PC-9 (cell line): ENCODE measurements around the gene FH. TPM values are rescaled to one million over a fixed set of nuclear protein-coding genes. Genes with fewer than 3 reads are reported as not detected.

Experiments used
- Bru-seq: library from RNA; stranded (reverse); fragments of 400-500 nt; gene quantifications from one replicate; lab custom pipeline; 2021; lab: Mats Ljungman, UMichigan
- BruChase-seq, 2 experiments: library from RNA; stranded (reverse); fragments of 400-500 nt; gene quantifications; one replicate each; lab custom pipeline; 2021; lab: Mats Ljungman, UMichigan
- BruUV-seq: library from RNA; stranded (reverse); fragments of 400-500 nt; replicated peaks from 2 replicates; lab custom pipeline; 2021; lab: Mats Ljungman, UMichigan
- CTCF ChIA-PET: fragments of 300-600 bp; sonication (Branson Sonifier 250); formaldehyde crosslinking; loops from one replicate; lab custom pipeline; 2022; ENCODE audit warnings: antibody characterized with exemption; lab: Charles Lee
- POLR2A ChIA-PET: fragments of 300-600 bp; sonication (Branson Sonifier 250); formaldehyde crosslinking; loops from one replicate; lab custom pipeline; 2022; ENCODE audit warnings: antibody characterized with exemption; ENCODE audit not compliant: unreplicated experiment; lab: Charles Lee
- DNase-seq, 2 experiments: peaks; one replicate each; pipeline versions ENCODE4 v3.0.0 to v3.0.0-alpha.2; 2015 to 2022; ENCODE audit warnings: mixed read lengths in 1 of 2
- H2AFZ ChIP-seq: fragments of 200-600 bp; sonication (generic); 2 replicates; pipeline ENCODE4 v1.8.1; 2017; ENCODE audit warnings: antibody characterized with exemption
- H3F3A ChIP-seq: fragments of 200-600 bp; sonication (generic); 2 replicates; pipeline ENCODE4 v1.8.1; 2017; ENCODE audit warnings: antibody characterized with exemption, mild to moderate bottlenecking, low read depth; ENCODE audit not compliant: insufficient read depth
- H3K27ac ChIP-seq: fragments of 200-600 bp; sonication (generic); 2 replicates; pipeline ENCODE4 v1.6.1; 2016; ENCODE audit warnings: mixed run types
- H3K27me3 ChIP-seq: fragments of 200-600 bp; sonication (generic); 2 replicates; pipeline ENCODE4 v1.6.1; 2016; ENCODE audit warnings: low read depth, mixed run types; ENCODE audit not compliant: insufficient read depth
- H3K36me3 ChIP-seq: fragments of 200-600 bp; sonication (generic); 2 replicates; pipeline ENCODE4 v1.6.1; 2016; ENCODE audit warnings: low read depth, mixed run types
- H3K4me1 ChIP-seq: fragments of 200-600 bp; sonication (generic); replicated peaks from 2 replicates; pipeline ENCODE4 v1.6.1; 2016; ENCODE audit warnings: mixed run types; ENCODE audit not compliant: insufficient read depth
- H3K4me2 ChIP-seq: fragments of 200-600 bp; sonication (generic); 2 replicates; pipeline ENCODE4 v1.6.1; 2017; ENCODE audit warnings: mixed run types
- H3K4me3 ChIP-seq: fragments of 200-600 bp; sonication (generic); 2 replicates; pipeline ENCODE4 v1.6.1; 2016; ENCODE audit warnings: mixed run types
- H3K79me2 ChIP-seq: fragments of 200-600 bp; sonication (generic); 2 replicates; pipeline ENCODE4 v1.6.1; 2017; ENCODE audit warnings: low read depth, mixed run types
- H3K9me2 ChIP-seq: fragments of 200-600 bp; sonication (generic); 2 replicates; pipeline ENCODE4 v1.8.1; 2017; ENCODE audit warnings: mild to moderate bottlenecking; ENCODE audit not compliant: insufficient read depth
- H3K9me3 ChIP-seq: fragments of 200-600 bp; sonication (generic); 2 replicates; pipeline ENCODE4 v1.8.1; 2016; ENCODE audit warnings: low read depth; ENCODE audit not compliant: insufficient read depth
- H4K20me1 ChIP-seq: fragments of 200-600 bp; sonication (generic); 2 replicates; pipeline ENCODE4 v1.8.1; 2017; ENCODE audit not compliant: insufficient read depth
- EZH2 ChIP-seq: fragments of 200-600 bp; sonication (generic); IDR thresholded peaks from 2 replicates; pipeline ENCODE4 v1.8.0; 2017; ENCODE audit warnings: antibody characterized with exemption, low read depth
- intact Hi-C: fragments of 100-400 bp; cut with micrococcal nuclease; formaldehyde crosslinking; loops from one replicate; pipeline ENCODE4 v1.10.0; 2022; ENCODE audit not compliant: unreplicated experiment
- long read RNA-seq: library from polyadenylated mRNA; stranded (forward); transcript quantifications from one replicate; pipeline ENCODE4 v2.0.0, GENCODE V29; 2022
- total RNA-seq: library from RNA; stranded (reverse); gene quantifications from 2 replicates; pipeline ENCODE4 v1.2.3, GENCODE V29; 2021
- TF ChIP-seq, protein P1 (sequence below): fragments of 200-600 bp; sonication (generic); conservative IDR thresholded peaks from 2 replicates; pipeline ENCODE4 v1.6.1; 2017; ENCODE audit warnings: mixed run types, antibody characterized with exemption, mild to moderate bottlenecking, moderate library complexity

Gene FH
- total RNA-seq (56.1 and 88.3 TPM in 2 replicates), Bru-seq, nascent RNA (percentile 90 among the genes with signal in this experiment), BruChase-seq, experiment 1, labeled RNA remaining after a 2-hour chase (percentile 80 among the genes with signal in this experiment), BruChase-seq, experiment 2, labeled RNA remaining after a 6-hour chase (percentile 90 among the genes with signal in this experiment)
- long read RNA-seq, transcript FH-201 (10 exons, 1,797 nt), result major isoform, 188 of 204 reads
- long read RNA-seq, partial matches to known transcripts, result 8 of 204 reads
- long read RNA-seq, other reads (novel, unspliced or antisense), result 8 of 204 reads

DNA sequence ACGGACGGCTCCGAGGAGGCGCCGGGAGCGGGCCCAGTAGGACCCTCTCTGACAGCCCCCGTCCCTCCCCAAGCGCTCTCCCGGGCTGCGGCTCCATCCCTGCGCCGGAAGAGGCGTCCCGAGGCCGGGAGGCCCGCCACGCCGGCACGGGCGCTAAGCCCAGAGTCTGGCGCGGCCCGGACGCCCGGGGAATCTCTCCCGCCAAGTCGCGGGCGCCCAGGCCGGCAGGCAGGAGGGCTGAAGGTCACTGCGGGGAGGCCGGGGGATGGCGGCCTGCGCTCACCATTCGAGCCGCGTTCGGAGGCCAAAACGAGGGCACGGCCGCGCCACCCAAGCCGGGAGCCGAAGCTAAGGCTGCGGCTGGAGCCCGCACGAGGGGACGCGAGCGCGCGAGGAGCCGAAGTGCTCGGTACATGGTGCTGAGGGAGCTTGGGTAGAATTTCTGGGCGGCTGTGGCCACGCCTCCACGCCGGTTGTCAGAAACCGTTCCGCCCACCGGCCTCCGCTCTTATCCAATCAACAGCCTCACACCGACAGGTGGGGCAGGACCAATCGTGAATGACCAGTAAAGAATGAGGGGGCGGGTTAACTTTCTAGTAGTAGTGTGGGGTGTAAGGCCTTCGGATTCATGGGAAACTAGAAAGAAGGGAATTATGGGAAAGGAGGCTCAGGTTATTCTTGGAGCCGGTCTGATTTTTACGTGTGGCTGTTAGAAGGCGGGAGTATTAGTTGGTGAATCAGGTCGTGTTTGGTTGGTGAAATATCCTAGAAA lies at the start of gene FH:
TSS of gene FH (minus strand) at position 448 of the 772 bp plus-strand sequence. CDS start at position 415, 33 bp downstream.
- Histone ChIP-seq H3K4me3 (peak within 1 kb of the TSS; percentile 90), H3F3A (no peaks in the 10 kb centered on the region), H2AFZ (peak within 1 kb of the TSS; percentile 93), H3K36me3 (peaks cover 3% of the 10 kb centered on the region; the same call in 1 of the 2 replicates), H3K9me3 (no peaks in the 10 kb centered on the region), H3K79me2 (peaks cover 44% of the 10 kb centered on the region), H3K27me3 (no peaks in the 10 kb centered on the region), H3K9me2 (no peaks in the 10 kb centered on the region), H3K4me1 (peaks cover 26% of the 10 kb centered on the region), H4K20me1 (no peaks in the 10 kb centered on the region), H3K4me2 (peak within 1 kb of the TSS; percentile 98), H3K27ac (peak within 1 kb of the TSS; percentile 39; the same call in 1 of the 2 replicates)
- BruUV-seq, result no TSS peak
- intact Hi-C loops, result loop anchor here (5.0 to 10.0 kb wide), 3 partner anchors 93 to 498 kb away; partner anchors contain the start of gene MAP1LC3C
- peak; percentile 94 to 96 for DNase-seq
- ChIA-PET POLR2A (interaction anchor here (0.7 kb wide), 1 partner anchor 14 kb away, joined by 3 read pairs; no protein-coding TSS in a partner anchor), CTCF (no interaction called here)
- no peak for TF ChIP-seq EZH2
- TF ChIP-seq, protein P1, sequence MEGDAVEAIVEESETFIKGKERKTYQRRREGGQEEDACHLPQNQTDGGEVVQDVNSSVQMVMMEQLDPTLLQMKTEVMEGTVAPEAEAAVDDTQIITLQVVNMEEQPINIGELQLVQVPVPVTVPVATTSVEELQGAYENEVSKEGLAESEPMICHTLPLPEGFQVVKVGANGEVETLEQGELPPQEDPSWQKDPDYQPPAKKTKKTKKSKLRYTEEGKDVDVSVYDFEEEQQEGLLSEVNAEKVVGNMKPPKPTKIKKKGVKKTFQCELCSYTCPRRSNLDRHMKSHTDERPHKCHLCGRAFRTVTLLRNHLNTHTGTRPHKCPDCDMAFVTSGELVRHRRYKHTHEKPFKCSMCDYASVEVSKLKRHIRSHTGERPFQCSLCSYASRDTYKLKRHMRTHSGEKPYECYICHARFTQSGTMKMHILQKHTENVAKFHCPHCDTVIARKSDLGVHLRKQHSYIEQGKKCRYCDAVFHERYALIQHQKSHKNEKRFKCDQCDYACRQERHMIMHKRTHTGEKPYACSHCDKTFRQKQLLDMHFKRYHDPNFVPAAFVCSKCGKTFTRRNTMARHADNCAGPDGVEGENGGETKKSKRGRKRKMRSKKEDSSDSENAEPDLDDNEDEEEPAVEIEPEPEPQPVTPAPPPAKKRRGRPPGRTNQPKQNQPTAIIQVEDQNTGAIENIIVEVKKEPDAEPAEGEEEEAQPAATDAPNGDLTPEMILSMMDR, result no peak

DNA sequence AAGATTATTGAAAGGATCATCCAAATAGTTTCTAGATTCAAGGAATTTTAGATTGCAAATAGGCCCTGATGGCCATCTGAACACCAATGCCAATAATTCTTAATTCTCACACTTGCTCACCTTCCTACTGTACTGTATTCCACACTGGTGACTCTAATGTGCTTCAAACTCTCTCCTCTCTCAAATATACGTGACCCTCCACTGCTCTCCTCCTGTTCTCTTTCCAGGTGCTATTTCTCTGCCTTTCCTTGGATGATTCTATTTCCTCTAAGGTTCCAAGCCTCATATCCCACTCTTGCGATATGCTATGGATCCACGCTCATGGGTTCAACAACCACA lies 41.3 kb upstream of the FH start:
- BruUV-seq, result no TSS peak

More for the DNA sequence above, 41.3 kb upstream of the FH start:
- POLR2A ChIA-PET, result no interaction called here
- Histone ChIP-seq H4K20me1 (no peaks in the 10 kb centered on the region), H3K27me3 (no peaks in the 10 kb centered on the region), H2AFZ (no peak overlapping the region), H3K27ac (no peak overlapping the region), H3K4me2 (no peak overlapping the region), H3K36me3 (no peaks in the 10 kb centered on the region), H3K79me2 (no peaks in the 10 kb centered on the region), H3K9me3 (no peaks in the 10 kb centered on the region), H3K4me1 (peaks cover 10% of the 10 kb centered on the region; the same call in 1 of the 2 replicates), H3K4me3 (no peak overlapping the region), H3K9me2 (peaks cover 4% of the 10 kb centered on the region), H3F3A (no peaks in the 10 kb centered on the region)
- intact Hi-C loops, result no loop called here
- TF ChIP-seq, protein P1, result no peak
- no peak for TF ChIP-seq EZH2
- no peak for DNase-seq
- CTCF ChIA-PET, result no interaction called here
